Measurements from ENCODE around the gene ENTR1. TPM values are rescaled to one million over a fixed set of nuclear protein-coding genes. Genes with fewer than 3 reads are reported as not detected.

The ENTR1 gene
- total RNA-seq, 4 donors from 2014 or later = 26.5 to 38.1 (median 33.5) TPM

- DNase-seq (ENCODE audit: low spot score) (no peak), ATAC-seq (ENCODE audit: low FRiP score) (no peak)
- TF ChIP-seq CTCF (IDR thresholded peaks at IDR 0.05) = no peak
These were observed 4.9 kb downstream of the ENTR1 start for GRCh38 chr9:136405481-136405880.

- ATAC-seq (ENCODE audit: low FRiP score) (no peak), DNase-seq (ENCODE audit: low spot score) (no peak)
- TF ChIP-seq CTCF (IDR thresholded peaks at IDR 0.05) = no peak
These were observed 5.6 kb downstream of the ENTR1 start for GRCh38 chr9:136404801-136405136.

GRCh38 chr9:136403915-136404800 is 6.3 kb downstream of the ENTR1 start:
- no peak for DNase-seq (ENCODE audit: low spot score)
- TF ChIP-seq CTCF (IDR thresholded peaks at IDR 0.05) = no peak
- ATAC-seq (ENCODE audit: low FRiP score) = no peak

GRCh38 chr9:136403538-136403914 is 6.9 kb downstream of the ENTR1 start:
- no peak for DNase-seq (ENCODE audit: low spot score)
- no peak for ATAC-seq (ENCODE audit: low FRiP score)
- no peak for TF ChIP-seq CTCF (IDR thresholded peaks at IDR 0.05)

- TF ChIP-seq CTCF (IDR thresholded peaks at IDR 0.05) = no peak
- no peak for ATAC-seq (ENCODE audit: low FRiP score)
- no peak for DNase-seq (ENCODE audit: low spot score)
These were observed 8.3 kb downstream of the ENTR1 start for GRCh38 chr9:136402067-136402466.

- ATAC-seq (ENCODE audit: low FRiP score) (no peak), DNase-seq (ENCODE audit: low spot score) (no peak)
- TF ChIP-seq CTCF (IDR thresholded peaks at IDR 0.05) = no peak
These were observed 9.1 kb downstream of the ENTR1 start for GRCh38 chr9:136401173-136401922.
